ENCODE data around the gene LMO4. TPM values are rescaled to one million over a fixed set of nuclear protein-coding genes. Genes with fewer than 3 reads are reported as not detected.

The LMO4 gene
- polyA plus RNA-seq, 4 donors = 117 to 161 (median 136) TPM

DNA sequence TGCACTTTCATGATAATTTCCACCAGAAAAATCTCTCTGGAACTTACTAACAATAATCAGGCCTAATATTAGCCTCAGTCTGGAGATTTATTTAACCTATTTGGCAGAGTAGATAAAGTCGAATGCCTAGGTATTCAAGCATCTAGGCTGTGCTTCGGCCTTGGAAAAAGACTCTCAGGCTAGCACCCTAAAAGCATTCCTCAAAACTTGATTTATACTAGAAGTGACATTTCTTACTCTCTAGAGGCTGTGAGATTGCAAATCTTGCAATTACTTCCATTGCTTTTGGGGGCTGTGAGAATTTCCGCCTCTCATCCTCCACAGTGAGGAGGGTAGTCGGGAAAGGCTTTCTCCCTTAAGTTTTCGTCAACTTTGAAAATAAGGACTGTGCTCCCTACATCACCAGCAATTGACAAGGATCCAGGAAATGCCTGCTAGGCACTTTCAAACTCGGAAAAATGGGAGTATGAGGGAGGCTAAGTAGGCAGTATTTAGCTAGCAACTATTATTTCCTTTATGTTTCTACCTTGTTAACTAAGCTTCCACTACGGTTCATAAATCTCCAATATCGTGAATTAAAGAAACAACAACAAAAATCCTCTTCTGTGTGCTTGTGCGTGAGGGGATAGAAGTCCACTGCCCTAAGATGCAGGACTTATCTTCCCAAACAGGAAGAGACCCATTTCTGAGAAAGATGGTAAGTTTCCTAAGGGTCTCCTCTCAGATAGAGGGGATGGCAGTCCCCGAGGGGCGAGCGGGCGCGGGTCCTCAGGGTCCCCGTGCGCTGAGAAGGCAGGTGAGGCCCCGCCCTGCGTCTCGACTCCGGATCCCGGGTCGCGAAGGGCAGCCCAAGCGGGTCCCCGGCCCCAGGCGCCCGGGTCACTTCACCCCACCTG, 1.1 kb upstream of the LMO4 start:
- DNase-seq (ENCODE audit: low read depth in 4 of 4, low spot score in 2 of 4) = no peak

DNA sequence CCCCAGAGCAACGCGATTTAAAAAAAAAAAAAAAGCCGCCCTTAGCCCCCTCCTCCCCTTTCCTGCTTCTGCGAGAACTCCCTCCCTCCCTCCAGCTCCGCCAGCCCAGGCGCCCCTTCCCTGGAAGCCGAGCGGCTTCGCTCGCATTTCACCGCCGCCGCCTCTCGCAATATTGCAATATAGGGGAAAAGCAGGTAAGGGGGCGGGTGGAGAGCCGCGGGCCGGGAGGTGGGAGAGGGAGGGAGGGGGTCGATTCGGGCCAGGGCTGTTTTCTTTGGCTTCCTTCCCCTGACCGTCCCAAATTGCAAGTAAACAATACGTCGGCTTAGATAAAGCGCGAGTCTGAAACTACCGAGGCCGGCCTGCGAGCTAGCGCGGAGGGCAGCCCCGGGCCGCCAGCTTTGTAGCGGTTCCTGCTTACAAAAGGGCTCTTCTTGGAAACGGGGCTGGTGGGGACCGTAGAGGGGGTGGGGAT, 408 bp downstream of the LMO4 start:
- peak in 1 of 4 donors; percentile 49 for DNase-seq (ENCODE audit: low read depth in 4 of 4, low spot score in 2 of 4)

DNA sequence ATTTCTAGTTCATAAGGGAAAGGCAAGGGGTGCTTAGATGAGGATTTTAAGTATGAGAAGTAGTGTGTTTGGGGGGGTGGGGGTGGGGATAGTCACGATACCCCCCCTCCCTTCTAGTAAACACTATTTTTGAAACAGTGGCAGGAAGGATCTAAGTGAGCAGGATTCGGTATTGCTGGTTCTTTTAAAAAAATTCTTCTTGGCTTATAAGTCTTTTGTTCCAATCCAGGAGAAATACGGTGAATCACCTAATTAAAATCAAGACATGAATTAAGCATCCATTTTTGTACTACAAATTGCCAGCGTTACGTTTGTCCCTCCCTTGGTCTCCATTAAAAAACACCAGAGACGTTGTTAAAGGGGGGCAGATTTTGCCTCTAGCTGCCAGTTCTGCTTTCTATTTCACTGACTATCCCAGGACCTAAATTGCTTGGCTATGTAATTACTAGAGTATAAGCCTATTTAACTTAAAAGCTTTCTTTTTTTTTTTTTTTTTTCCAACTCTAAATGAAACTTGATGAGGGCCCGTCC, 911 bp downstream of the LMO4 start:
- DNase-seq (ENCODE audit: low read depth in 4 of 4, low spot score in 2 of 4) = no peak

DNA sequence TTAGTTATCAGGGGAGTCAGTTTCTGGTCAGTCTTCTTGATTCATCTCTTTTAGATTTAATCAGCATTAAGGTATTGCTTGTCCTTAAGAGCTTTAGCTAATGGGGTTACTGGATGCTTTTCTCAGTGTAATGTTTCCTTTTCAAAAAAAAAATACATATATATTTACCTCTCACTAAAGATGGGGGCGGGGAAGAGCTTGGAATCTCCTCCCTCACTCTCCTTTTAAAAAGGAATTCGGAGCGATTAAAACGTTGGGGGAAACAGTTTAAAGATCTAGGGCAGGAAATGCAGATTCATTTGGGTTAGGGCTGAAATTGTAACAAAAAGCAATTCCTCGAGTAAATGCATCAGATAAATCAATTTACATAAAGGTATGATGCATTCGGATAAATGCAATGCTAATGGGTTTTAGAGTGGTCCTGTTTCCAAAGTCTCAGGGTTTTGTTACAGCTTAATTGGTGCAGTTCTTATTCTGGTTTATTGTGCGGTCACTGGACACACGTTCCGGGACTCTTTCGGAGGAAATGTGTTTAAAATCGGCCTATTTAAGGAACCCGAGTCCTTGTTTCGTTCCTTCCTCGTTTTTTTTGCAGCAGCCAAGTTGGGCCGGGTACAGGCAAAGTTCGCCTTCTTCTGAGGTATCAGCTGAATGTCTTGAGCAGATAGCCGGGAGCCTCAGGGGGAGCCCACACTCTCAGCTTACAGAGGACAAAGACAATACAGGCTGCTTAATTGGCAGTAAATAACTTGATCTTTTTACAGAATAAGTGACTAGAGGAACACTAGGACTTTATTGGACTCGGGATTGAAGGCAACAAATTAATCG, 1.6 kb downstream of the LMO4 start:
- peak in 1 of 4 donors; percentile 68 for DNase-seq (ENCODE audit: low read depth in 4 of 4, low spot score in 2 of 4)

DNA sequence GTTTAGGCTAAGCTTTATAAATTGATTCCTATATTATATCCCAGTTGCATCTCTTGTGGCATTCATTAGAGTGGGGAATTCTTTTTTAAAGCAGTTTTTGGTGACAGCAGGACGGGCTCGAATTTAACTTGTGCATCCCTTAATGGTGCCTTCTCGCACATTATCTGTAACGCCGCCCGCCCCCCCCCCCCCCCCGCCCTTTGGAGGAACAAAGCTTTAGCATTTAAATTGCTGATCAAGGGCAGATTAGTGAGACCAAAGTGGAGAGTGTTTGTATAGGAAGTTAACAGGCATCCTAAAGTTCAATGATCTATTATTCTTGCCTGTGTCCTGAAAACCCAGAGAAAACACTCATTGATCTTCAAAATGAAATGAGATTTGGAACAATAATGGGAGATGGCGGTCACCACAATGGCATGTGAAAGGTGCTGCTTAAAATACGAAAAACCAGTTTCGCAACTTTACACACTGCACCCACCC, 2.2 kb downstream of the LMO4 start:
- no peak for DNase-seq (ENCODE audit: low read depth in 4 of 4, low spot score in 2 of 4)

DNA sequence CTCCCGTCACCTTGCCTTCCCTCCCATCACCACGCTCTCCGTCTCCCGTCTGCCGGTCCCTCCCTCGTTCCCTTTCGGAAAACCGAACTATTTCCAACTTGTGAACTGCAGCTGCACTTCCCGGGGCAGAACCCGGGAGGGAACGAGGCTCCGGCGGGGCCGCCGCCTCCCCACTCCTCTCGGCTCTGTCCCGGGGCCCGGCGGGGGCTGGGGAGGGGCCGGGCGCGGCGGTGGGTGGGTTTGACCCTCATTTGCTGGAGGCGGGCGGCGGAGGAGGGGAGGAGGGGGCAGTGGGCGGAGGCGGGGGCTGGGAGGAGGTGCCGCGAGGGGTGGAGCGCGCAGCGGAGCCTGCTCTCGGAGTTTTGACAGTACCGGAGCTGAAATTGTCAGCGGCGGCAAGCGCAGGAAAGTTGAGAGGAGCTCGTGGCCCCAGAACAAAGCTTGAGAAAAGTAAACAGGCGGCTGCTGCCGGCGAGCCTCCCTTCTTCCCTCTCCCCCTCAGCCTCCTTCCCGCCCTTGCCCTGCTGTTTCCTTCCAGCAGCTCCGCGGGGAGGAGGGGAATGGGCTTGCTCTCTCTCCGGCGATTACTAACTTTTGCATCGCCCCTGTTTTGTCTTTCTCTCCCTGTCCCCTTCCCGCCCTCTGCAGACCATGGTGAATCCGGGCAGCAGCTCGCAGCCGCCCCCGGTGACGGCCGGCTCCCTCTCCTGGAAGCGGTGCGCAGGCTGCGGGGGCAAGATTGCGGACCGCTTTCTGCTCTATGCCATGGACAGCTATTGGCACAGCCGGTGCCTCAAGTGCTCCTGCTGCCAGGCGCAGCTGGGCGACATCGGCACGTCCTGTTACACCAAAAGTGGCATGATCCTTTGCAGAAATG, 2.9 kb downstream of the LMO4 start:
- DNase-seq (ENCODE audit: low read depth in 4 of 4, low spot score in 2 of 4) = peak in 3 of 4 donors; percentile 67 to 86 (median 76)

DNA sequence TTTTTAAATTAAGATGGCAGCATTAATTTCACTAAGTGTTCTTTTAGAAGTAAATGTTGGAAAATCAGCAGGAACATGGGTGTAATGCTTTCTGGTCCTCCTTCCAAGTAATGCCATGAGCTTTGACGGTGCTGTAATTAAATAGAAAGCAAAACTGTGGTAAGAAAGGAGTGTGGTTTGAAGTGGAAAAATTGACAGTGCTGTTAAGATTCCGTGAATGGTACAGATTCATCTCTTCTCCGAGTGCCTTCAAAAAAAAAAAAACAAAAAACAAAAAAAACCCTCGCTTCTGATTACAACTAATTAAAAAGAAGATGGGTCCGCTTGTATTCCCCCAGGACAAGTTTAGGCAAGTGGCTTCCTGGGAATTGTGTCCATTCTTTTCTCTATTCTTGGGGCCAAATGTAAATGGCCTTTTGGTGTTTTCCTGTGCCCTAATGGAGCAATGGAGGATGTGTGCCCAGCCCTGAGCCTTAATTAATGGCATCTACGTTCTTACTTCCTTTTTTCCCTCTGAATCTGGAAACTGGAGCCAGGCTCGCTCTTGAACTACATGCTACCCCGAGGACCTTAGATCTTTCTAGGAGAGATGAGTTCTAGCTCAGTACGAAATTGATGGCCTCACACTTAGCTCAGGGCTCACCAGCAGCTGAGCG, 5.1 kb downstream of the LMO4 start:
- DNase-seq (ENCODE audit: low read depth in 4 of 4, low spot score in 2 of 4) = no peak

DNA sequence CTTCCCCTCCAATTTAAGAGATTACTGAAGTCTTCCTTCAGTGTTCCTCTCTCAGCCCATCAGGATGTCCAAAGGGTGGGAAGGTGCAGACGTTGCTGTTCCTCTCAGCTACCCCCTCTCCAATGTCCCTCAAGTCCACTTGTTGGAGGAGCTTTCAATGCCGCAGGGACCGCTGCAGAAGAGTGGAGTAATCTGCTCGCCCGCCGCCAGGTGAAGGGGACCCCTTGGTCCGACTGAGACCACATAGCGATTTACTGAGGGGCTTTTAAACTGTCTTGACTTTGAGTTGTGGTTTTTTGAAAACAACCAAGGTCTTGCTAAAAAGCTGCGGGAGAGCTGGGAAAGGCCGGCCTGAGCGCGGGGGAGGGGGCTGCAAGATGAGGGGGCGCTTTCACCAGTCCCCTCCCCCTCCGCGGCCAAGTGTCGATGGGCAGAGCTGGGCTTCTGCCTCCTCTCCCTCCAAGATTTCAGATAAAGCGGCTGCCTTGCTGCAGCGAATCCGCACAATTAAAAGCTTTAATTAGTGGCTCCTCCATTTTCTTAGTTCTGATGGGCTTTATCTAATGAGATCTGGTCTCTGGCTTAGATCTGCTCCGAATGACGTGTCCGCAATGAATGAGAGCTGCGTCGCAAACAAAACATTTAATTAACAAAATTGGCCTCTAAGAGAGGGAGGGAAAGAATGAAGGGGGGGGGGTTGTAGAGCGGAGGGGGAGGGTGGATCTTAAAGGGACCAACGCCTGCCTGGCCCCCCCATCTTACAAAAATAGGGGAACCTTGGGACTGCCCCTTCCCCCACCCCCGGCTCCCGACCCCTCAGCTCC, 5.9 kb downstream of the LMO4 start:
- no peak for DNase-seq (ENCODE audit: low read depth in 4 of 4, low spot score in 2 of 4)

DNA sequence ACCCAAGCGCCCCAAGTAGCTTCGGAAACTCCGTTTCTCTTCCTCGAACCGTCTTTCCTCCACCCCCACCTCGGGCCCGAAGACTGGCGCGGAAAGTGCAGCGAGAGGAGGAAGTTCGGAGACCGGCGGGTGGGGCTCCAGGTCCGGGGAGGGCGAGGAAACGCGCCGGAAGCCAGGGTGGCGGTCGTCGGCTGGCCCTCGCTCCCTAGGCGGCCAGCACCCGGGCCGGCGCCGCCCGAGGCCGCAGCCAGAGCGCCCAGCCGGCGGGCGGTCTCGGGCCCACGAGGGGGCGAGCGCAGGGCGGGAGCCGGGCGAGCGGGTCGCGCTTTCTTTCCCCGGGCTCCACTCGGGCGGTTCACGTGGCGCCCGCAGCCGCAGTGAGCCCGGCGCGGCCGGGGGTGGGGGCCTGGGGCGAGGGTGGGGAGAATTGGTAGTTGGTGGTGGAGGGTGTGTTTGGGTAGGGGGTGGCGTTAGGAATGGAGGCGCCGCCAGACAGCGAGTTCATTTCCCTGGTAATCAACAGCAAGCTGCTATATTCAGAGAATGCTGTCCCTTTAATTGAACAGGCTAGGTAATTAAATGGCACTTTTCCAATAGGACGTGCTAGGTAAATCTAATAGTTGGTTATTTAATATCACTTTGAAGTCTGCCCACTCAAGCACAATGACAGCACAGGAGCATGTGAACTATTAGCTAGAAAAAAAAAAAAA, 6.7 kb downstream of the LMO4 start:
- no peak for DNase-seq (ENCODE audit: low read depth in 4 of 4, low spot score in 2 of 4)

DNA sequence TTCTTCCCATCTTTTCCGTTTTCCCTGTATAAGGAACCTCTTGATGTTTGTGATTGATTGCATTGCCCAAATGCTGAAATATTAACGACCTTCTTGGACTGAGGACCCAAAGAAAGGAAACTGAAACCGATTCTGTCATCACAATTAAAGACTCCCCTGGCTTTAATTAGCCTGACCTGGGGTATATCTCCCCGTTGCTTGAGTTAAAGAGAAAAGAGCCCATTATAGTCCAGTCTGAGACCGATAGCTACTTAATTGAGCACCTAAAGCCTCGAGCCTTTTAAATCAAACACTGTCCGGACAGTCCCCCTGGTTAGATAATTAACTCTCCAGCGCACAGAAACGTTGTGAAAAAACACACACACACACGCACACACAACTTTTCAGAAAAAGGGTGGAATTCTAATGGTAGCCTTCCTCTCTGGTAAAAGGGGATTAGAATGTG, 8.0 kb downstream of the LMO4 start:
- no peak for DNase-seq (ENCODE audit: low read depth in 4 of 4, low spot score in 2 of 4)

DNA sequence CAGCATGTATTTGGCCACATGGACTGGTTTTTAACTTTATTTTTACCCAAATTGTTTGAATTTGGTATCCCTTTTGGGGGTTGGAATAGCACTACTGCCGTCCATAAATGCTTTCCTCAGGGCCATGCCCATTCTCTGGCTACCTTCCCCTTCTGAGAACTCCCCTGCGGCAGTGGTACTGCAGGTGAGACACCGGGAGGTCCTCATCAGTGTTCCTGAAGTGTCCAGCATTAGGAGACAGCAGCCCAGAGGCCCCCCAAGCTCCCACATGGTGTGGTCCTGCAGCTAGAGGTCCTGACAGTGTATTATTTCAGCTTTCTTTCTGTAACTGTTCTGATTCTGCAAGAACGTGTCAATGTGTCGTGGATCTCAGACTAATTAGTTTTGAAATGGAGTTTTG, 8.9 kb downstream of the LMO4 start:
- no peak for DNase-seq (ENCODE audit: low read depth in 4 of 4, low spot score in 2 of 4)

DNA sequence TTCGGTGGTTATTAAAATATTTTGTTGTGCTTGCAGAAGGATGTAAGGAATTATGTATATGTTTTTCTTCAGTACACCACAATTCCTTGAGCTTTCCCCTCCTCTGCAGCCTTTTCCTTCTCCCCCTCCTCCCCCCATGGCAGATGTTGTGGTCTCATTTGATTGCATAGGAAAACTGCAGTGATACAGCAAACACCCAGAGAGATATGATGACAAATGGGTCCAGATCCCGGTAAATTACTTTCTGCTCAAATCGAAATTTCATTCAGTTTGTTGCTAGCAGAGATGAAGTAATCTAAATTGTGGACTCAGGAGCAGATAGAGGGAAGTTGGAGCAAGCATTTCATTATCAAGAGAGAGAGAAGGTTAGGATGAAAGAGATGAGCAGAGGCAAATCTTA, 9.9 kb downstream of the LMO4 start:
- no peak for DNase-seq (ENCODE audit: low read depth in 4 of 4, low spot score in 2 of 4)

DNA sequence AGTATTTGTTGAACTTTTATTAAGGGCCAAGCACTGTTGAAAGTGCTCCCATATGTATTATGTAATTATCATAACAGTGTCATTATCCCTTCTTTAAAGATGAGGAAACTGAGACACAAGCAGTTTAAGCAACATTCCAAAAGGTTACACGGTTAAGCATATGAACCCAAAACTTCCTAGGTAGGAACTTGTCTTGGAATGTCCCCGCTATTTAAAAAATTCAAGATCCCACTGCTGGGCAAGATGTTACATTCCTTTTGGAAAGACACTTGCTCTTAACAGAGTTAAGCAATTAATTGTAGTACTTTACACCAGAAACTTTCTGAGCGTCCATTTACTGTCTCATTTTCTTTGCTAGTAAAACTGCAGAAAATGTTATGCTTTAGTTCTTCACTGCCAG, 15.6 kb downstream of the LMO4 start:
- no peak for DNase-seq (ENCODE audit: low read depth in 4 of 4, low spot score in 2 of 4)

DNA sequence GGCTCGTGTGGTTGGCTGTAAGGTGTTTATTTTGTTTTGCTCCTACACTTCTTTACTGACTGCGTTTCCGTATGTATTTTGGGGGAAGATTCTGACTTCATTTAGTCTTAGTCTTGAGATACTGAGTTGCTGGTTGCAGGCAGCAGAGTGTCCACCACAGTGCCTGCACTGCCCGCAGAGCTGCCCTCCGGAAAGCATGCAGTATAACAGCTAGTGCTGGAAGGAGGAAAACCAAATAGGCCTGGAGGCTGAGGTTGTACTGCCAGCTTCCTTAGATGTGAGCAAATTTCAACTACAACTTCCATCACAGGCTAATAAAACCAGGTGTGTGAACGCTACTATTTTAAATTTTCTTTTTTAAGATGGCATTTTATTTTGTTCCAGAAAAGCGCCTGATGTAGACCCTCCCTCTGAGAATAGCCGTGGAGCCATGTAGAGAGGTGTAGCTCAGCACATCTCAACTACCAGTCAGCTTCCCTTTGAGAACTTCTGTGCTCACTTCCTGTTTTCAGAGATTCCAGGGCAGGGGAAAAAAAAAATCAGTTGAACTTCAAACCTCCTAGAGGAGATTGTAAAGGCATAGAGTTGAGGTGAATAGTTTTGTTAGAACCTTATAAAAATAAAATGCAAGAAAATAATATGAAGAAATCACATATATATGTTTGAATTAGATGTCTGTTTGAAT, 17.6 kb downstream of the LMO4 start:
- DNase-seq (ENCODE audit: low read depth in 4 of 4, low spot score in 2 of 4) = no peak

DNA sequence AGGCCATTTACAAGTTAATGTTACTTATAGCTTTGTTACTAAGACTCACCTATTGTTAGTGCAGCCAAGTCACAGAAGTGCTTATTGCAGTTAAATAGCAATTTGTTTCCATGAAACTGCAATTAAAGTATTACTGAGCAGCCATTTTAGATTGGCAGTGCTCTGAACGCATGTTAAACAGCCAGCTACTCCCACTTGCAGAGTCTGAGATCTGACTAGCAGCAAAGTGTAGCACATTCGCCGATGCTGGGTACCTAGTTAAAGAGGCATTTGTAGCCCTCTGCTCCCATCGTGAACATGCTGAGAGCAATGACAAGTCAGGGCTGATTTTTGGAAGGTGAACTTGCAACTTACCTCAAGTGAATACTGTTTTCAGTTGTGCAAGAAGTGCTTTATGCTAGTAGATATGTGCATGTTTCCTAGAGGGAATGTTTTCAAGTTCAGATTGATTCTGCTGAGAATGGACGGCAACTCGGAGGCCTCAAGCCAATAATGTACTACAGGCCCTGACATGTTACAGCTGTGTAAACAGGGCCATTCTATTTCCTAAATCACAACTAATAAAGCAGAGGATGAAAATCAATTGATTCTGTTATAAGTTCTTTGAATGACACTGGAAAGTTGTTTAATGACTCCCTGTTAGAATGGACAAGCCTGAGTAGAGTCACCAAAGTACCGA, 19.8 kb downstream of the LMO4 start:
- DNase-seq (ENCODE audit: low read depth in 4 of 4, low spot score in 2 of 4) = no peak

DNA sequence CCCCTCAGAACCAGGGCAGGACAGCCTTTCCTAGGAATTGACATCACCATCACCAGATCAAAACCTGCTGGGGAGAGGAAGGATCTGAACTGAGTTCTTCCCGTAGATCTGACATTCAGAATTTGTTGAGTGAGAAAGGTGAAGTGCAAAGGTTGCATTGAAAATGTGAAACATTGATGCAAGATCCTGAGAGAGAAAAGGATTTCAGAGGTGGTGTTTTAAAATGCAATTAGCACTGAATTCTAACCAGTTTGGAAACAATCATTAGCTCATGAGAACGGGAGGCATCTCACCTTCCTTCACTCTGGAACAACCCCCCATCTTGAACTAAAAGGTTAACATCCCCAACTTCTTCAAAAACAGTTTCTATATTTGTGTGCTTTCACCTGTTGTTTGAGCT, 20.4 kb downstream of the LMO4 start:
- no peak for DNase-seq (ENCODE audit: low read depth in 4 of 4, low spot score in 2 of 4)

DNA sequence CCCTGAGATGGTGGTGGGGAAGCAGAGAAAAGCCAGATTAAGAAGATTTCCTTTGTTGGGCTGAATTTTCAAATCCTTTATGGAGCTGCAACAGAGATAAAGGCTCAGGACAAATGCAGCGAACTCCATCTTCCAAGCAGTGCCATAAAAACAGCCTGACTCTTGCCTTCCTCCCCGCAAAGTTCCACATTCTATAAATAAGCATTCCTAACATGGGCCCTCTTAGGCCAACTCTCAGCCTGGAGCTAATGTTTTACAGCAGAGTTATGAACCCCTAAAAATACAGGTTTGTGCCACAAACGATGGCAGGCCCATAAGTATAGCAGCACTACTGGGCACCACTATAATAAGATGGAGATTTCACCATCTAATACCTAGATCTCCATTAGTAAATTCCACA, 27.2 kb downstream of the LMO4 start:
- no peak for DNase-seq (ENCODE audit: low read depth in 4 of 4, low spot score in 2 of 4)

Measured in left renal cortex interstitium (tissue), 4 donors.